Measurements from ENCODE around the gene TMEM190.

Gene TMEM190

GRCh38 chr19:55340784-55341147 lies 35.9 kb upstream of the TMEM190 start:
- H3K4me3 ChIP-seq (ENCODE audit: low read depth, low read length) = peak overlapping the region; percentile 95
- no peak for DNase-seq (ENCODE audit: low read depth)
- TF ChIP-seq, protein P1, sequence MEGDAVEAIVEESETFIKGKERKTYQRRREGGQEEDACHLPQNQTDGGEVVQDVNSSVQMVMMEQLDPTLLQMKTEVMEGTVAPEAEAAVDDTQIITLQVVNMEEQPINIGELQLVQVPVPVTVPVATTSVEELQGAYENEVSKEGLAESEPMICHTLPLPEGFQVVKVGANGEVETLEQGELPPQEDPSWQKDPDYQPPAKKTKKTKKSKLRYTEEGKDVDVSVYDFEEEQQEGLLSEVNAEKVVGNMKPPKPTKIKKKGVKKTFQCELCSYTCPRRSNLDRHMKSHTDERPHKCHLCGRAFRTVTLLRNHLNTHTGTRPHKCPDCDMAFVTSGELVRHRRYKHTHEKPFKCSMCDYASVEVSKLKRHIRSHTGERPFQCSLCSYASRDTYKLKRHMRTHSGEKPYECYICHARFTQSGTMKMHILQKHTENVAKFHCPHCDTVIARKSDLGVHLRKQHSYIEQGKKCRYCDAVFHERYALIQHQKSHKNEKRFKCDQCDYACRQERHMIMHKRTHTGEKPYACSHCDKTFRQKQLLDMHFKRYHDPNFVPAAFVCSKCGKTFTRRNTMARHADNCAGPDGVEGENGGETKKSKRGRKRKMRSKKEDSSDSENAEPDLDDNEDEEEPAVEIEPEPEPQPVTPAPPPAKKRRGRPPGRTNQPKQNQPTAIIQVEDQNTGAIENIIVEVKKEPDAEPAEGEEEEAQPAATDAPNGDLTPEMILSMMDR (IDR thresholded peaks at IDR 0.05; ENCODE audit: insufficient read depth, low read depth, low read length, missing control alignments) = peak; percentile 14

DNA sequence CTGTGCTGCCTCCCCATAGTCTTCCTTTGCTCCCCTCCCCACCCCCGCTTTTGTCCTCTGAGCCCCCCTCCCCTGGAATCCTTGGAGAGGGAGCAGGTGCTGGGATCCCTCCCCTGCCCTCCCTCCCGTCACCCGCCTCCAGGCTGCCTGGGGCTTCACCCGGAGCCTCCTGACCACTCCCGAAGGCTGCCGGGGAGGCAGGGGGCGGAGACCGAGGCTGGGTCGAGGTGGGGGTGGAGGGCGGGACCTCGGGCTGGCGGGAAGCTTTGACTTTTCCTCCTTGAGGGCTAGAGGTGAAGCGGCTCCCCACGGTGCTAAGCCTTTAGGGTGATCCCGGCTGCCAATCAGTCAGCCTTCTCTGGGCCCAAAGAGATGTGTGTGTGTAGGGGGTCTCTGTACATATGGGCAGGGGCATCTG lies 35.4 kb upstream of the TMEM190 start:
- peak overlapping the region; percentile 95 for H3K4me3 ChIP-seq (ENCODE audit: low read depth, low read length)
- DNase-seq (ENCODE audit: low read depth) = peak; percentile 77
- TF ChIP-seq, protein P1 (IDR thresholded peaks at IDR 0.05; ENCODE audit: insufficient read depth, low read depth, low read length, missing control alignments) = no peak

GRCh38 chr19:55341595-55342531 lies 34.8 kb upstream of the TMEM190 start:
- no peak for DNase-seq (ENCODE audit: low read depth)
- H3K4me3 ChIP-seq (ENCODE audit: low read depth, low read length) = peak overlapping the region; percentile 95; the same call in 1 of the 2 replicates
- TF ChIP-seq, protein P1 (IDR thresholded peaks at IDR 0.05; ENCODE audit: insufficient read depth, low read depth, low read length, missing control alignments) = no peak

DNA sequence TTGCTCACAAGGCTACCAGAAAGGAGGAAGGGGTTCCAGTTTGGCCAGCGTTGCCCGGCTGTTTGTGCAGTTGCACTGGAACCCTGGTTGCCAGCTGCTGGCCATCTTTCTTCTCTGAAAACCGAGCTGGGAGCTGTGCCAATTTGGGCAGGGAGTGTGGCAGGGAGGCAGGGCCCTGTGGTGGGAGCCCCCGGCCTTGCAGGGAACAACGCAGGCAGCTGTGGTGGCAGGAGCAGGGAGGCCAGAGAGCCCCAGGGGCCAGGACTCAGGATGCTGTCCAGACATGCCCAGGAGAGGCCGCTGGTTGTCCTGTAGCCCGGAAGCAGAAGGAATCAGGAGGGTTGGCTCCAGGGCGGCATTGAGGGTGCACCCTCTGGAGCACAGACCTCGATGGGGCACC lies 32.2 kb upstream of the TMEM190 start:
- TF ChIP-seq, protein P1 (IDR thresholded peaks at IDR 0.05; ENCODE audit: insufficient read depth, low read depth, low read length, missing control alignments) = no peak
- no peak for DNase-seq (ENCODE audit: low read depth)
- no peak overlapping the region for H3K4me3 ChIP-seq (ENCODE audit: low read depth, low read length)

- no peak overlapping the region for H3K4me3 ChIP-seq (ENCODE audit: low read depth, low read length)
- TF ChIP-seq, protein P1 (IDR thresholded peaks at IDR 0.05; ENCODE audit: insufficient read depth, low read depth, low read length, missing control alignments) = no peak
- no peak for DNase-seq (ENCODE audit: low read depth)
Measured at GRCh38 chr19:55345101-55345817, 31.4 kb upstream of the TMEM190 start.

GRCh38 chr19:55345818-55346724 lies 30.6 kb upstream of the TMEM190 start:
- DNase-seq (ENCODE audit: low read depth) = no peak
- TF ChIP-seq, protein P1 (IDR thresholded peaks at IDR 0.05; ENCODE audit: insufficient read depth, low read depth, low read length, missing control alignments) = no peak
- no peak overlapping the region for H3K4me3 ChIP-seq (ENCODE audit: low read depth, low read length)
